GM18873 (cell line): ENCODE results near the gene CCDC150.

Experiments used
- ATAC-seq: cut with Tn5 transposase; IDR thresholded peaks from one replicate; pipeline ENCODE4 v1.9.1; 2021; ENCODE audit warnings: mild to moderate bottlenecking, moderate library complexity, moderate number of reproducible peaks; ENCODE audit not compliant: unreplicated experiment, low FRiP score

Gene CCDC150

GRCh38 chr2:196758474-196759377 lies 119.2 kb downstream of the CCDC150 start:
- ATAC-seq, result no peak

GRCh38 chr2:196759378-196759706 lies 119.8 kb downstream of the CCDC150 start:
- no peak for ATAC-seq

GRCh38 chr2:196767101-196767500 lies 127.6 kb downstream of the CCDC150 start:
- ATAC-seq, result no peak
